Neural cell (in vitro differentiated cells): ENCODE data around the gene SYPL2. TPM values are rescaled to one million over a fixed set of nuclear protein-coding genes. Genes with fewer than 3 reads are reported as not detected.

Experiments used
- H2AFZ ChIP-seq: fragments of 200-600, 300-800 bp; sonication (generic), shearing (Covaris generic); 2 replicates; pipeline ENCODE4 v1.6.0; 2014; ENCODE audit warnings: low read depth, mild to moderate bottlenecking, antibody characterized with exemption, low read length, moderate library complexity
- H3F3A ChIP-seq: fragments of 200-600 bp; shearing (Covaris generic); 2 replicates; pipeline ENCODE4 v1.6.1; 2016; ENCODE audit warnings: mild to moderate bottlenecking, moderate library complexity, mixed read lengths, antibody characterized with exemption, low read length; ENCODE audit not compliant: insufficient read depth, poor library complexity, severe bottlenecking
- H3K27ac ChIP-seq: fragments of 200-600, 300-800 bp; sonication (generic), shearing (Covaris generic); 2 replicates; pipeline ENCODE4 v1.5.1; 2014; ENCODE audit warnings: mild to moderate bottlenecking, low read length, moderate library complexity
- H3K27me3 ChIP-seq: fragments of 300-800, 200-600 bp; sonication (generic), shearing (Covaris generic); 2 replicates; pipeline ENCODE4 v1.6.0; 2014; ENCODE audit warnings: mild to moderate bottlenecking, low read depth, low read length, moderate library complexity; ENCODE audit not compliant: insufficient read depth
- H3K36me3 ChIP-seq: fragments of 300-800, 200-600 bp; sonication (generic), shearing (Covaris generic); 2 replicates; pipeline ENCODE4 v1.5.1; 2014; ENCODE audit warnings: mild to moderate bottlenecking, antibody characterized with exemption, low read length, moderate library complexity; ENCODE audit not compliant: insufficient read depth
- H3K4me2 ChIP-seq: fragments of 300-800, 200-600 bp; sonication (generic), shearing (Covaris generic); 2 replicates; pipeline ENCODE4 v1.6.0; 2014; ENCODE audit warnings: mild to moderate bottlenecking, low read length
- H3K4me3 ChIP-seq: fragments of 300-800, 200-600 bp; sonication (generic), shearing (Covaris generic); 2 replicates; pipeline ENCODE4 v1.5.1; 2014; ENCODE audit warnings: mild to moderate bottlenecking, low read length, moderate library complexity
- H3K79me2 ChIP-seq: fragments of 200-600 bp; shearing (Covaris generic); replicated peaks from 2 replicates; pipeline ENCODE4 v1.6.0; 2014; ENCODE audit warnings: mild to moderate bottlenecking, low read length, moderate library complexity; ENCODE audit not compliant: insufficient read depth
- H3K9ac ChIP-seq: fragments of 300-800, 200-600 bp; sonication (generic), shearing (Covaris generic); 2 replicates; pipeline ENCODE4 v1.6.1; 2016; ENCODE audit warnings: mild to moderate bottlenecking, low read length, mixed read lengths
- H3K9me2 ChIP-seq: fragments of 200-600 bp; shearing (Covaris generic); 2 replicates; pipeline ENCODE4 v1.6.1; 2016; ENCODE audit warnings: mild to moderate bottlenecking, low read length, mixed read lengths; ENCODE audit not compliant: insufficient read depth
- H3K9me3 ChIP-seq: fragments of 200-600, 300-800 bp; sonication (generic), shearing (Covaris generic); 2 replicates; pipeline ENCODE4 v1.6.1; 2016; ENCODE audit warnings: mild to moderate bottlenecking, mixed run types, low read length, moderate library complexity, mixed read lengths
- H4K20me1 ChIP-seq: fragments of 200-600 bp; shearing (Covaris generic); 2 replicates; pipeline ENCODE4 v1.6.1; 2016; ENCODE audit warnings: mild to moderate bottlenecking, mixed run types; ENCODE audit not compliant: insufficient read depth
- CTCF ChIP-seq: fragments of 450-650 bp; IDR thresholded peaks from 2 replicates; pipeline ENCODE4 v1.5.1; 2014; ENCODE audit warnings: antibody characterized with exemption, mild to moderate bottlenecking, moderate library complexity; ENCODE audit not compliant: poor library complexity, severe bottlenecking
- EP300 ChIP-seq: fragments of 450-650 bp; conservative IDR thresholded peaks from 2 replicates; pipeline ENCODE4 v1.6.1; 2014; ENCODE audit warnings: antibody characterized with exemption, mild to moderate bottlenecking, moderate library complexity; ENCODE audit not compliant: poor library complexity, severe bottlenecking
- EZH2 ChIP-seq: fragments of 200-600, 300-800 bp; shearing (Covaris generic), sonication (generic); IDR thresholded peaks from 2 replicates; pipeline ENCODE4 v1.6.1; 2014; ENCODE audit warnings: antibody characterized with exemption, low read length, borderline replicate concordance, mild to moderate bottlenecking; ENCODE audit not compliant: insufficient read depth, poor library complexity, severe bottlenecking
- MXI1 ChIP-seq: fragments of 450-650 bp; conservative IDR thresholded peaks from 2 replicates; pipeline ENCODE4 v1.6.1; 2014; ENCODE audit warnings: antibody characterized with exemption, mild to moderate bottlenecking; ENCODE audit not compliant: poor library complexity, severe bottlenecking
- POLR2AphosphoS5 ChIP-seq: IDR thresholded peaks from 2 replicates; pipeline ENCODE4 v1.6.1; 2012
- RAD21 ChIP-seq: fragments of 450-650 bp; conservative IDR thresholded peaks from 2 replicates; pipeline ENCODE4 v1.6.1; 2014; ENCODE audit warnings: antibody characterized with exemption, mild to moderate bottlenecking, moderate library complexity
- REST ChIP-seq: IDR thresholded peaks from 2 replicates; pipeline ENCODE4 v1.6.1; 2012; ENCODE audit warnings: borderline replicate concordance
- SMC3 ChIP-seq: fragments of 450-650 bp; conservative IDR thresholded peaks from 2 replicates; pipeline ENCODE4 v1.6.1; 2014; ENCODE audit warnings: antibody characterized with exemption, mild to moderate bottlenecking, moderate library complexity; ENCODE audit not compliant: poor library complexity
- TAF1 ChIP-seq: IDR thresholded peaks from 2 replicates; pipeline ENCODE4 v1.6.1; 2012; ENCODE audit warnings: low read depth
- polyA plus RNA-seq: library from polyadenylated mRNA; depleted of rRNA; stranded (reverse); fragments of >200 nt; gene quantifications from 2 replicates; pipeline ENCODE4 v1.2.3, GENCODE V29; 2014

Gene SYPL2
- polyA plus RNA-seq, 1 donor from 2014 or later, result not detected

- no peak overlapping the region for H2AFZ ChIP-seq
Measured at GRCh38 chr1:109433322-109433721, 33.0 kb upstream of the SYPL2 start.

GRCh38 chr1:109434484-109434883 lies 31.9 kb upstream of the SYPL2 start:
- H3K27ac ChIP-seq, result no peak overlapping the region
- no peaks in the 10 kb centered on the region for H3K9me2 ChIP-seq
- no peaks in the 10 kb centered on the region for H3K79me2 ChIP-seq
- no peaks in the 10 kb centered on the region for H3K9me3 ChIP-seq
- no peaks in the 10 kb centered on the region for H3K27me3 ChIP-seq
- H3F3A ChIP-seq, result no peaks in the 10 kb centered on the region
- no peak overlapping the region for H3K4me3 ChIP-seq
- TF ChIP-seq SMC3, result no peak
- no peaks in the 10 kb centered on the region for H3K36me3 ChIP-seq
- no peak overlapping the region for H3K4me2 ChIP-seq
- no peak overlapping the region for H3K9ac ChIP-seq
- H4K20me1 ChIP-seq, result no peaks in the 10 kb centered on the region
- H2AFZ ChIP-seq, result no peak overlapping the region

More at GRCh38 chr1:109433322-109433721, 33.0 kb upstream of the SYPL2 start:
- Histone ChIP-seq H3K4me3 (no peak overlapping the region), H3F3A (no peaks in the 10 kb centered on the region), H3K9ac (no peak overlapping the region), H3K4me2 (no peak overlapping the region), H3K79me2 (no peaks in the 10 kb centered on the region), H3K9me2 (no peaks in the 10 kb centered on the region), H3K27ac (no peak overlapping the region), H3K27me3 (no peaks in the 10 kb centered on the region), H3K36me3 (no peaks in the 10 kb centered on the region), H3K9me3 (no peaks in the 10 kb centered on the region), H4K20me1 (no peaks in the 10 kb centered on the region)
- TF ChIP-seq EZH2, result no peak
- no peak for TF ChIP-seq CTCF
- no peak for TF ChIP-seq POLR2AphosphoS5
- TF ChIP-seq RAD21, result no peak
- no peak for TF ChIP-seq MXI1
- TF ChIP-seq REST, result no peak
- no peak for TF ChIP-seq SMC3
- no peak for TF ChIP-seq EP300
- TF ChIP-seq TAF1, result no peak

GRCh38 chr1:109438798-109439297 lies 27.5 kb upstream of the SYPL2 start:
- Histone ChIP-seq H3K9ac (no peak overlapping the region), H4K20me1 (no peaks in the 10 kb centered on the region), H3K27ac (no peak overlapping the region), H3K79me2 (no peaks in the 10 kb centered on the region), H3K4me2 (no peak overlapping the region), H3K4me3 (no peak overlapping the region), H3K36me3 (no peaks in the 10 kb centered on the region), H3F3A (no peaks in the 10 kb centered on the region), H3K9me3 (no peaks in the 10 kb centered on the region), H2AFZ (no peak overlapping the region), H3K27me3 (peaks cover 7% of the 10 kb centered on the region), H3K9me2 (no peaks in the 10 kb centered on the region)
- TF ChIP-seq RAD21 (no peak), SMC3 (no peak), CTCF (no peak)
